Effector memory CD4-positive, alpha-beta T cell (primary cell): ENCODE data around the gene NFATC2.

Source experiments
- DNase-seq, 3 donors: peaks; one replicate each; pipeline ENCODE4 v3.0.0-alpha.2; 2020
- H3K27ac ChIP-seq: 2 replicates; pipeline ENCODE4 v1.7.0; 2013; ENCODE audit warnings: mild to moderate bottlenecking, low read length, moderate library complexity; ENCODE audit not compliant: insufficient read depth, poor library complexity, severe bottlenecking
- H3K27me3 ChIP-seq: replicated peaks from 2 replicates; pipeline ENCODE4 v1.7.0; 2013; ENCODE audit warnings: mild to moderate bottlenecking, low read length; ENCODE audit not compliant: insufficient read depth, control insufficient read depth, poor library complexity, severe bottlenecking
- H3K36me3 ChIP-seq: 2 replicates; pipeline ENCODE4 v1.7.0; 2013; ENCODE audit warnings: mild to moderate bottlenecking, low read length, moderate library complexity; ENCODE audit not compliant: control insufficient read depth, insufficient read depth
- H3K4me1 ChIP-seq: 2 replicates; pipeline ENCODE4 v1.7.0; 2013; ENCODE audit warnings: low read length, mild to moderate bottlenecking; ENCODE audit not compliant: control insufficient read depth, insufficient read depth, poor library complexity, severe bottlenecking
- H3K4me3 ChIP-seq: 2 replicates; pipeline ENCODE4 v1.7.0; 2013; ENCODE audit warnings: low read length, low read depth, mild to moderate bottlenecking; ENCODE audit not compliant: insufficient read depth, poor library complexity, severe bottlenecking
- H3K9me3 ChIP-seq: 2 replicates; pipeline ENCODE4 v1.7.0; 2013; ENCODE audit warnings: mild to moderate bottlenecking, low read length, moderate library complexity; ENCODE audit not compliant: control insufficient read depth

Gene NFATC2

DNA sequence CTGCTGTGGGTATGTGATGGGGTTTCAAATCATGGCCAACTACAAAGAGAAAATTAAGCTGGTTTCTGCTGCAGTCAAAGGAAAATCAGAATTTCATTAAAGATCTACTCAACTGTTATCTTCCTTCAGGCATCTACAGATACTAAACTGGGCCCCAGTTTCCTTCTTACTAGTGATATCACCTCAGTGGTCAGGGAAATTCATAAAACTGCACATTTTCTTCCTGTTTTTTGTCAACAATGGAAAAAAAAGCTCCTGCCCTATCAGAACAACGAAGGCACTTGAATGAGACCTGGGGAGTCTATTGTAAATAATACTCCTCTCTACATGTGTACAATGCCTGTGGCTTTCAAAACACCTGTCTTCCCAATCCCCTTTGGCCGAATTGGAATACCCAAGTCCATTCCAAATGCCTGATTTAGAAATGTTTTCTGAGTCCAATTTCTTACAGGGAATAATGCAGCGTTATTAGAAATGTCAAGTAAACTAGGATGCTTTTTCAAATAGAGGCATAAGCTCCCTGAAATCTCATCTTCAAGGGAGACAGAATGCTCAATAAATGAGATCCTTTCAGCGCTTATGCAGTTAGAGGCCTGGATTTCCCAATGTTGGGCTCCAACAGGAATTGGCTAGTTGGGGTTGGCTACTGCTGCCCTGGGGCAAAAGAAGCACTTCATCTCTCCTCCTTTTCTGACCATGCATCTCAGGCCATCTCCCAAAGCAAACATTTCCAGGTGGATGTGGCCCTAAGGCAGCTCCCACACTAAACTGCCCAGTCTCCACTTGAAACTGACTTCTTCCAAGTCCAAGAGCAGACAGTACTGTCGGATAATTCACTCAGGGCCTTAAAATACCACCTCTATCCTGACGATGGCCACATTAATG, 143.3 kb downstream of the NFATC2 start:
- H3K27me3 ChIP-seq: no peaks in the 10 kb centered on the region
- no peak overlapping the region for H3K4me3 ChIP-seq
- peaks cover 63% of the 10 kb centered on the region for H3K4me1 ChIP-seq
- peaks cover 14% of the 10 kb centered on the region for H3K36me3 ChIP-seq
- H3K9me3 ChIP-seq: no peaks in the 10 kb centered on the region
- DNase-seq: no peak
- peak overlapping the region; percentile 93 for H3K27ac ChIP-seq

DNA sequence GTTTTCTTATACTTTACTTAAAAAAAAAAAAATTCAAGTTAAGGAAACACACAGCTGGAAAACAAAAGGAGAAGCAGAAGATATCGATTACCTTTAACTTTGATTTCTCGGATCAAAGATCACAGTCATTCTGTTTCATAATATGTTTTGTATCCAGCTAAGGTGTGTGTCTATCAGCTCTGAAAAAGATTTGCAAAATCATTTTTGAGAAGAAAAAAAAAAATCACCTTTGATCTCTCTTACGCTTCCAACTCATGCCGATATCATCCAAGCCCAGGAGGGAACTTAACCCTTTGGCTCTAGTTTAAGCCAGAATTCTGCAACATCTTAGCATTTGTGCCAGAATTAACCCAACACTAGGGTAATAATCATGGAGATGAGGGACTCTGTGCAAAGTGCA, 144.0 kb downstream of the NFATC2 start:
- peaks cover 56% of the 10 kb centered on the region for H3K4me1 ChIP-seq
- no peak overlapping the region for H3K4me3 ChIP-seq
- H3K9me3 ChIP-seq: no peaks in the 10 kb centered on the region
- H3K27ac ChIP-seq: peak overlapping the region; percentile 93
- no peak for DNase-seq
- peaks cover 14% of the 10 kb centered on the region for H3K36me3 ChIP-seq
- no peaks in the 10 kb centered on the region for H3K27me3 ChIP-seq

DNA sequence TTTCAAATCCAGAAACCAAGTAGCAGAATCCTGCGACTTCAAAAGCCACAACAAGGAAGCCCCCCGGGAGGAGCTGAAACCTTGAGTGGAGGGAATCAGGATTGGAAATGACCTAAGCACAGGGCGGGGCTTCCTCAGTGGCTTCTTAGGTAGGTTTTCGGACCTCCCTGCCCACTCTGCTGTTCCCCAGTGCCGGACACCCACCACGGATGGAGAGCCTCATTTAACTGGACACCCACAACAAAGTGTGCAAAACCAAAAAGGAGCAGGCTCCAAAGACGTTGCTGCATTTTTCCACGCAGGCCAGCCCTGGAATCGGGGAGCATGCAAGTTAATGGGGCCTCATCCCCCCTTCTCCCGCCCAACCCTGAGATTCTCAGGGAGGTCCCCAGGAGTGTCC, 144.4 kb downstream of the NFATC2 start:
- Histone ChIP-seq H3K27me3 (no peaks in the 10 kb centered on the region), H3K9me3 (no peaks in the 10 kb centered on the region)

DNA sequence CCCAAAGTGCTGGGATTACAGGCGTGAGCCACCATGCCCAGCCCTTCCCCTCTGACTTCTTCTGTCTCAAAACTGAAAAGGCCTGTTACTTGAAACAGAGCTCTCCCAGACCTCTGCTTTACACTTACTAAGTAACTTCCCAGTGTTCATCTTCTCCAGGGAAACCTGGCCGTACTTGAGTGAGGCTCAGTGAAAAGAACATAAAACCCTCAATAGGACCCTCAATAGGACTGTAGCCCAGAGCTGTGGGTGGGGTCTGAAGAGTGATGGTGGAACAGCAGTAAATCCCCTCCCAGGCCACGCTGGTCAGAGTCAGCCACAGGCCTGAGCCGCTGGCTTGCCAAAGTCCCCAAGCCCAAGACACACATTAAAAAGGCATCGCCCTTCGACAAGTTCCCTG, 145.4 kb downstream of the NFATC2 start:
- no peak for DNase-seq
- Histone ChIP-seq H3K4me3 (no peak overlapping the region), H3K27ac (no peak overlapping the region), H3K27me3 (no peaks in the 10 kb centered on the region), H3K36me3 (peaks cover 27% of the 10 kb centered on the region), H3K4me1 (peaks cover 42% of the 10 kb centered on the region), H3K9me3 (no peaks in the 10 kb centered on the region)

More for the DNA sequence above, 144.4 kb downstream of the NFATC2 start:
- Histone ChIP-seq H3K4me3 (no peak overlapping the region), H3K36me3 (peaks cover 18% of the 10 kb centered on the region), H3K4me1 (peaks cover 51% of the 10 kb centered on the region), H3K27ac (no peak overlapping the region)
- DNase-seq: no peak

DNA sequence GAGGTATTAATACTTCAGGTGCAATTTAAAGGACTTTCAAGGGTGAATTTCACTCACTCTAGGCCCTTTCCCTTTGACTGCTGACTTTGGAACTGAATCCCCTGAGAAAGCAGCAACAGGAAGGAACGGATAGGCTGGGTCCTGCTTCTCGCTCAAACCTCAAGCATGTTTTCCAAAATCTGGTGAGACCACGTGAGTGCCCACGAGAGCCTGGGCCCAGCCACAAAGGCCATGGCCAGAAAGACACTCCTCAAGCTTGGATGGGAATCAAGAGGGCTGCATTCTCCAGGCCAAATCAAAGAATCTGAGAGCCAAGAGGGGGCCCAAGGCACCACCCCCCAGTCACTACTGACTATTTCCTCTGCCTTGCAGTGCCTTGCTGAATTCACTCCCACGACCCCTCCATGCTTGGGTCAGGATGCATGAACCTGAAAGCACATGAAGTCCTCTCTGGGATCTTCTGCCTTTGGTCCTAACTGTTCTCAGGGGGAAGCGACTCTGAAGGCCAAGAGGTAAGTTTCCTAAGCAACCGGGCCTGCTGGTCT, 146.1 kb downstream of the NFATC2 start:
- no peak overlapping the region for H3K27ac ChIP-seq
- no peaks in the 10 kb centered on the region for H3K27me3 ChIP-seq
- no peaks in the 10 kb centered on the region for H3K9me3 ChIP-seq
- no peak for DNase-seq
- H3K36me3 ChIP-seq: peaks cover 34% of the 10 kb centered on the region
- peaks cover 35% of the 10 kb centered on the region for H3K4me1 ChIP-seq
- H3K4me3 ChIP-seq: no peak overlapping the region

DNA sequence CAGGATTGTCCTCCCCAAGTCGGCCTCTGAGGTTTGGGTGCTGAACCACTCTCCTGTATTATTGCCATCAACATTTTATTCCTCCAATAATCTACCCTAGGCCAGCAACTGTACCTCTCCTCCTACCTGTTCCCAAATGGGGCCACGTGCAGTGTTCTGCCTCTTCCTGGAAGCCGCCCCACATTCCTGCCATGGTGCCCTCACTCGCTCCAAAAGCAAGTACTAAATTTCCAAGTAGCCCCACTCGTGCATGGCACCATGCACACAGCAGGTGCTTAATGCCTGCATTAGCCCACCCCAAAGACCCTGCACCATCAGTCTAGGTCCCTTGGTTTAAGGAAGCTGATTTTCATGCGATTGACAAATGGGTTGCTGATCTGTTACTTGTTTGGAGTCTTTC, 147.8 kb downstream of the NFATC2 start:
- Histone ChIP-seq H3K27me3 (no peaks in the 10 kb centered on the region), H3K4me1 (peaks cover 18% of the 10 kb centered on the region), H3K4me3 (no peak overlapping the region), H3K27ac (no peak overlapping the region), H3K36me3 (peaks cover 50% of the 10 kb centered on the region), H3K9me3 (no peaks in the 10 kb centered on the region)
- no peak for DNase-seq

DNA sequence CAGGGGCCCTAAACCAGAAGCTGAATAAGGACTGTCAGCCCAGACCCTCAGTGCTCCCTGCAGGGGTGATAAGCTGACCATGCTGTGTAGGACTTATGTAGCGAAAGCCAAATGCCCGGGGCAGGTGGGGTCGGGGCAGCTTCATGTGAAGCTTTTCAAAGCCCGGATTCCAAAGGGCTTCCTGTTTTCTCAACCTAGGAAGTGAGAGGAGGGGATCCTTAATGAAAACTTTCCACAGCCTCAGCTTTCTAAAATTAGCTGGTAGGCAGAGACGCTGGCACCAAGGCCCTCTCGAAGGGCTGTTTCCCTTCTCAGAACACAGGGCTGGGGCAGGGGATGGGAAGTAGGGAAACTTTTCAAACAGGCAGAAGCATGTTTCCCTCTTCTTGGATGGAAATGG, 148.9 kb downstream of the NFATC2 start:
- Histone ChIP-seq H3K27ac (no peak overlapping the region), H3K36me3 (peaks cover 50% of the 10 kb centered on the region), H3K4me3 (no peak overlapping the region), H3K27me3 (no peaks in the 10 kb centered on the region), H3K4me1 (peaks cover 6% of the 10 kb centered on the region), H3K9me3 (no peaks in the 10 kb centered on the region)
- DNase-seq: no peak

DNA sequence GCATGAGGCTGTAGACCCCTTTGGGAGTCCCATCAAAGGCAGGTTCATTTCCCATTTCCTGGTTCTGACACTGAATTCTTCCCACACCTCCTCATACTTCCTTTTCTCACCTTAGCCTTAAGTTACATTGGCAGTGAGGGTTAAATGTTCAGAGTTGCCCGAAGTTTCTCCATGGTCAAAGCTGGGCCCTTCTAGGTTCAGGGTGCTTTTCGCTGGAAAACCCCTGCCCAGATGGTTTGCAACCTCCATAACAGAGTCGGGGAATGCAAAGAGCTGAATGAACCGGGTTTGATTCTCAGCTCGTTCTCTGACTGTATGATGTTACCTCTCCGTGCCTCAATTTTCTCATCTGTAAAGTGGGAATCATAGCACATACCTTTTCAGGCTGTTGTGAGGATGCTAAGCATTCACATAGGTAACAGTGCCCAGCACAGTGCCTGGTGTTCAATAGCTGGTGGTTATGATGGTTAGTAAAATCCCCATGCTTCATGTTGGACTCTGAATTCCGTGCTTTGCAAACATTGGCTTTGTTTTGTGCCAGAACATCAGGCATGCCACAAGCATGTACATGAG, 149.8 kb downstream of the NFATC2 start:
- no peak for DNase-seq
- Histone ChIP-seq H3K4me3 (no peak overlapping the region), H3K36me3 (peaks cover 46% of the 10 kb centered on the region), H3K9me3 (no peaks in the 10 kb centered on the region), H3K27me3 (no peaks in the 10 kb centered on the region), H3K4me1 (no peaks in the 10 kb centered on the region), H3K27ac (no peak overlapping the region)

DNA sequence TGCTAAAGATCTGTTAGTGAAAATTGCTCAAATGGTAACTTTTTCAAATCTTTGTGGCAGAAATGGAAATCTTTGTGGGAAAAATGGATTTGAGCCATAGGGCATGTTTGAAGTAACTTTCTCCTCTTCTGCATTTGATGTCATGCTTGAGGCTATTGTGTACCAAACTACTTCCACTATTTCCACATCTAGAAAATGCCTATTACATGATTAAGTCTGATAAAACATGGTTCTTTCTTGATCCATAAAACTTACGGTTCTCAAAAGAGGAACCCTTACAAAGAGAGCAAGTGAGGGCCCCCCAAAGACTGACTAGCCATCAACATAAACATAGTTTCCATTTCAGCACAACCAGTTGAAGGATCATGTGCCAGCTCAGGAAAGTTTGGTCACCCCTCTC, 150.6 kb downstream of the NFATC2 start:
- Histone ChIP-seq H3K36me3 (peaks cover 38% of the 10 kb centered on the region), H3K27ac (no peak overlapping the region)
- no peak for DNase-seq

More for the DNA sequence above, 150.6 kb downstream of the NFATC2 start:
- H3K27me3 ChIP-seq: no peaks in the 10 kb centered on the region
- no peak overlapping the region for H3K4me3 ChIP-seq
- no peaks in the 10 kb centered on the region for H3K4me1 ChIP-seq
- H3K9me3 ChIP-seq: no peaks in the 10 kb centered on the region
